Activated CD4-positive, alpha-beta T cell treated with anti-CD3 and anti-CD28 coated beads for 48 hours (primary cell): ENCODE measurements around the gene IFNGR1.
"Not testable (repeated sequence)": the region's sequence is repeated elsewhere in the genome, so short reads cannot be mapped to it uniquely, and the experiment has no call there.

Experiments used
- DNase-seq: peaks from one replicate; pipeline ENCODE4 v3.0.0-alpha.2; 2020

IFNGR1 gene

GRCh38 chr6:137218917-137219663 lies at the start of gene IFNGR1:
Gene IFNGR1, minus strand, starts transcription at chr6:137219385. Its CDS starts 58 bp downstream, at chr6:137219327.
- DNase-seq, result peak; percentile 98

- no peak for DNase-seq
Measured at GRCh38 chr6:137268911-137269310, 49.7 kb upstream of the IFNGR1 start.

- DNase-seq, result no peak
Measured at GRCh38 chr6:137266309-137266586, 47.1 kb upstream of the IFNGR1 start.

GRCh38 chr6:137265561-137266308 lies 46.5 kb upstream of the IFNGR1 start:
- DNase-seq, result no peak

GRCh38 chr6:137264311-137265075 lies 45.3 kb upstream of the IFNGR1 start:
- DNase-seq, result no peak

GRCh38 chr6:137261761-137262160 lies 42.6 kb upstream of the IFNGR1 start:
- DNase-seq, result no peak

- DNase-seq, result no peak
Measured at GRCh38 chr6:137261361-137261760, 42.2 kb upstream of the IFNGR1 start.

- no peak for DNase-seq
Measured at GRCh38 chr6:137260217-137260616, 41.0 kb upstream of the IFNGR1 start.

- no peak for DNase-seq
Measured at GRCh38 chr6:137259349-137259748, 40.2 kb upstream of the IFNGR1 start.

- no peak for DNase-seq
Measured at GRCh38 chr6:137258170-137258569, 39.0 kb upstream of the IFNGR1 start.

GRCh38 chr6:137256350-137257103 lies 37.3 kb upstream of the IFNGR1 start:
- no peak for DNase-seq

GRCh38 chr6:137254966-137255365 lies 35.8 kb upstream of the IFNGR1 start:
- DNase-seq, result no peak

- not testable (repeated sequence) for DNase-seq
Measured at GRCh38 chr6:137254430-137254829, 35.2 kb upstream of the IFNGR1 start.

GRCh38 chr6:137248702-137249101 lies 29.5 kb upstream of the IFNGR1 start:
- no peak for DNase-seq

- no peak for DNase-seq
Measured at GRCh38 chr6:137247724-137248123, 28.5 kb upstream of the IFNGR1 start.

GRCh38 chr6:137246791-137247202 lies 27.6 kb upstream of the IFNGR1 start:
- no peak for DNase-seq

- no peak for DNase-seq
Measured at GRCh38 chr6:137246164-137246563, 27.0 kb upstream of the IFNGR1 start.

GRCh38 chr6:137241481-137242038 lies 22.4 kb upstream of the IFNGR1 start:
- no peak for DNase-seq

GRCh38 chr6:137240168-137240567 lies 21.0 kb upstream of the IFNGR1 start:
- no peak for DNase-seq

GRCh38 chr6:137237413-137238170 lies 18.4 kb upstream of the IFNGR1 start:
- no peak for DNase-seq

- no peak for DNase-seq
Measured at GRCh38 chr6:137236581-137237355, 17.6 kb upstream of the IFNGR1 start.
